ENCODE data around the gene OR8B12.
A peak's percentile ranks its signal among the peaks of the same experiment; 100 is the strongest.

Gene OR8B12, protein sequence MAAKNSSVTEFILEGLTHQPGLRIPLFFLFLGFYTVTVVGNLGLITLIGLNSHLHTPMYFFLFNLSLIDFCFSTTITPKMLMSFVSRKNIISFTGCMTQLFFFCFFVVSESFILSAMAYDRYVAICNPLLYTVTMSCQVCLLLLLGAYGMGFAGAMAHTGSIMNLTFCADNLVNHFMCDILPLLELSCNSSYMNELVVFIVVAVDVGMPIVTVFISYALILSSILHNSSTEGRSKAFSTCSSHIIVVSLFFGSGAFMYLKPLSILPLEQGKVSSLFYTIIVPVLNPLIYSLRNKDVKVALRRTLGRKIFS
- 0 reads per million in 4 experiments for total RNA-seq

DNA sequence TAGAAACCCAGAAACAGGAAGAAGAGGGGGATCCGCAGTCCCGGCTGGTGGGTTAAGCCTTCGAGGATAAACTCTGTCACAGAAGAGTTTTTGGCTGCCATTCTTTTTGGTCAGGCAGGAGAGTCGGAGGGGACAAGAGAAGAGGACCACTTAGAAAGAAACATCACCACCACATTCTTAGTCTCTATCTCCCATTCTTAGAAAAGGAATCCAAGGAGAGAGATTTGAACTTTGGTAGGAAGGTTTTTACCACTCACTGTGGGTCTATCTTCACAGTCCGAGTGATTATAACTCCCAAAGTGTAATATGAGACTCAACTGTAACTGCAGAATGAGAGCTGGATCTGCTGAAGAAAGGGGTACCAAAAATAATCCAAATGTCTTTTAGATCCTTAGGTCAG lies at the start of gene OR8B12:
Gene OR8B12, minus strand, starts transcription at position 101 of the 400 bp plus-strand sequence. Its CDS starts 0 bp downstream, at position 101.
- DNase-seq, result no peak

DNA sequence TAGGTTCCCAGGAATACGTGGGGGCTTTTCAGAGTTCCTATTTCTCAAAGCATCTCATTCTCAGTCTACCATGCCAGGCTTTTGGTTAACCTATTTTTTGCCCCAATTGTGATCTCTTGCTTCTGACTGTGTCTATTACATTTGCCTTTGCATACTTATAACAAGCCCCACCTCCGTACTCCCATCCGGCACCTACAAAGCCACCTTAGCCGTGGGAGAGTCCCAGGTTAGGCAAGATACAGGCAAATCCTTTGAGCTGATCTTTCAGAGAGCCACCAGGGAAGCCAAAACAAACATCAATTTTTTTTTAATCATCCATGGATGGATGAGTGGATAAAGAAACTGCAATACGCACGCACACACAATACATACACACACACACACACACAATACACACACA lies 49.2 kb upstream of the OR8B12 start:
- DNase-seq, result no peak

DNA sequence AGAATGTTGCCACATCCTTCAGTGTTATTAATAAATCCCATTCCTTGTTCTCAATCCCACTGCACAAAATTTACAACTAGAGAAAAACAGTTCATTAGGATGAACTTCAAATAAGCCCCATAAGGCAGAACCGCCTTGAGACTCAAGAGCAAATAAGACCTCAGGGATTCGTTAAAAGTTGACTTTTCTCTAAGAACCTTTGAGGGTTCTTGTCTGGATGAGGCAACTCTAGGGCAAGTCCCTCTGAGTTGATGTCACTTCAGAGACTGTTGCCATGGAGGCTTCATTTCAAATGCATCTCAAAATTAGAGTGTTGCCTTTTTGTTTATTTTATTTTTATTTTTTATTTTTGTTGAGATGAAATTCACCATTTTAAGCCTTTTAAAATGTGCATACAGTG lies 48.0 kb upstream of the OR8B12 start:
- no peak for DNase-seq

DNA sequence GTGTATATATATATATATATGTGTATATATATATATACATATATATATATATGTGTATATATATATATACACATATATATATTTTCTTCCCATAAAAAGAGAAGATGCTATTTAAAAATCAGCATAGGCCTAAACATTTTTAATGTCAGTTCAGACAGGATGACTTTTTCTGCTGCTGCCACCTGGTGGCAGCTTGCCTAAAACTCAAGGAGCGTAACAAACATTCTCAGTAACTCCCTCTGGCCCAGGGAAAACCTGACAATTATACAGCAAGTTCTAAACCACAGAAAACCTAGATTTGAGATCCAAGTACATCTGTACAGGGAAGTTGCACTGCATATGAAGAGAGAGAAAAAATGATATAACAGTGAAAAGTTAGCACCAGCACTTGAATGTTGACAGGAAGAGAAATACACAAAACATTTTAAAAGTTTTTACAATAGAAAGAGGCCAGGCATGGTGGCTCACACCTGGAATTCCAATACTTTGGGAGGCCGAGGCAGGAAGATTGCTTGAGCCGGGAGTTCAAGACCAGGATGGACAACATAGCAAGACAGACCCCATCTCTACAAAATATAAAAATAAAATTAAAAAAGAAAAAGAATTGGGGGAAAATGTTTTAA lies 42.9 kb upstream of the OR8B12 start:
- DNase-seq, result peak; percentile 2

DNA sequence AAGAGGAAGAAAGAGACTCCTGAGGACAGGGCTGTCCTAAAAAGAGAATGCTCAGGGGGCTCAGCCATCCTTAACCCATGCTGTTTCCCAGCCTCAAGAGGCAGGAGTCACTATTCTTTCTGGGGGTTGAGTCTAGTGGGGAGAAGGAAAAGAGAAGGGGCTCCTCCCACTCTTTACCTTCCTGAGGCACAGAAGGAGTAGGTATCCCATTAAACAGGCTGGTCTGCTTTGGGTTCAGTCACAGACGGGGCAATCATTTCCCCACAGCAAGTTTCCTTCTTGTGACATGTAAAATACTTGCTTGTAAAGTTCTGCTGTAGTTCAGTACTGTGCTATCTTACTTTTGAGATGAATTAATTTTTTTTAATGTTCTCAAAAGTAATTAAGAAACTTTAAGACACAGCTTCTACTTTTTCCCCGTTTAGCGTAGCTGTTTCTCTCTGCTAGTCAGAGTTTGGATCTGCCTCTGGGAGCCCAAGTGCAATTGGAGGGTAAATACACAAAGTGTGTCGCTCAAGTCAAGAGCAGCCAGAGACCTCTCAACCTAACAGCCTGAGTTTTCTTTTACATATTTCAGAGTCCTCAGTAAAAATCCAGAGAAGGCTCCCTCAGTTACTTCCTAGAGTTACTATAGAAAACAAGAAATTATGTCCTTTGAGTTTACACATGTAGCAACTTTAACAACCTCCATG lies 41.4 kb upstream of the OR8B12 start:
- no peak for DNase-seq

DNA sequence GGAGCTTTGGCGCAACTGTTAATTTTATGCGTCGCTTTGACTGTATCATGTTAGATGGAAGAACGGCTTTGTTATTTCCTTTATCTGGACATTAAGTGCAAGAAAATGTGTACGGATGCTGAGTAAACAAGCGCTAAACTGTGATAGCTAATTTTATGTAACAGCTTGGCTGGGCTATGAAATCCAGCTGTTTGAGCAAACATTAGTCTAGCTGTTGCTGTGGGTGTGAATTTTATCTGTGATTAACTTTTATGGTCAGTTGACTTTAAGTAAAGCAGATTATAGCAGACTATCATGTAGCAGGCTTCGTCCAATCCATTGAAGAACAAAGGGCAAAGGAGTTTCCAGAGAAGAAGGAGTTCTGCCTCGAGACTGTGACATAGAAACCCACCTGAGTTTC lies 40.3 kb upstream of the OR8B12 start:
- DNase-seq, result no peak

DNA sequence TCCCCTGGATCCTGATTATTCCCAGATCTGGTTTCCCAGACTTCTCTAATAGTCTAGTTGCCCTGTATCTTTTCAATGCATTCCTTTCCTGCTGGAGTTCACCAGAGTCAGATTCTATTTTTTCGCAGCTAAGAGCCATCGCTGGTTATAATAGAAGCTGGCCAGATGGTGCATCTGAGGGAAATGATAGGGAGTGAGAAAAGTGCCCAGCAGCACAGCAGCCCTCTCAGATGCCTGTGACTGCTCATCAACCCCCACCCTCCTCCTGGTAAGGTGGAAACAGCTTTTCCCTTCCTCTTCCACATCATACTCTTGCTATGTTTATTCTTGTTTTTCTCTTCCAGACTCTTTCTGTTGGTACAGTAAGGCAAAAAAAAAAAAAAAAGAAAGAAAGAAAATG lies 39.1 kb upstream of the OR8B12 start:
- no peak for DNase-seq

DNA sequence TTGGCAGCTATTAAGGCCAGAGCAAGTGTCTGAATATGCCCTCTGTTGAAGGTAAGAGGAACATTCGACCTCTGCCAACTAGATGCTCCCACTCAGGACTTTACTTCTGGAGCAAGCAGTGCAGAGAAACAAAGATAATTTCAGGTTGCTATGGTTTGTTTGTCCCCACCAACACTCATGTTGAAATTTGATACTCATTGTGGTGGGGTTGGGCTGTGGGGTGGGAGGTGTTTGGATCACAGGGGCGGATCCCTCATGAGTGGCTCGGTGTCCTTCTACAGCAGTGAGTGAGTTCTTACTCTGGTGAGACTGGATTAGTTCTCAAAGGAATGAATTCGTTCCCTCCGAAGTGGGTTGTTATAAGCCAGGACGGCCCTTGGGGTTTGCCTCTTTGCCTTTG lies 38.4 kb upstream of the OR8B12 start:
- DNase-seq, result no peak

DNA sequence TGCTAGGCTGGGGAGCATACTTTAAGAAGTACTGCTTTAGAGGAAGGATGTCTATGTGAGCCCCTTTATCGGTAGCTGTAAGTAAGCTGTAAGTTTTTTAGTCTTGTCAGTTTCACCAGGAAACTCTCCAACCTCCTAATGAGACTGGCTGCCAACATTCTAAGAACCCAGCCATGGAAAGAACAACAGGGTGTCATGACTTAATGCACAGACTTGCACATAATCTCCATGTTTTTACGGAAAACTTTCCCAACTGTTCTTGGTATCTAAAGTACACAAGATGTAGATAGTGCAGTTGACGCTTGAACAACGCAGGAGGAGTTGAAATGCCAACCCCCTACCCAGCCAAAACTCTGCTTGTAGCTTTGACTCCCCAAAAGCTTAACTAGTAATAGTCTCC lies 35.3 kb upstream of the OR8B12 start:
- DNase-seq, result no peak

DNA sequence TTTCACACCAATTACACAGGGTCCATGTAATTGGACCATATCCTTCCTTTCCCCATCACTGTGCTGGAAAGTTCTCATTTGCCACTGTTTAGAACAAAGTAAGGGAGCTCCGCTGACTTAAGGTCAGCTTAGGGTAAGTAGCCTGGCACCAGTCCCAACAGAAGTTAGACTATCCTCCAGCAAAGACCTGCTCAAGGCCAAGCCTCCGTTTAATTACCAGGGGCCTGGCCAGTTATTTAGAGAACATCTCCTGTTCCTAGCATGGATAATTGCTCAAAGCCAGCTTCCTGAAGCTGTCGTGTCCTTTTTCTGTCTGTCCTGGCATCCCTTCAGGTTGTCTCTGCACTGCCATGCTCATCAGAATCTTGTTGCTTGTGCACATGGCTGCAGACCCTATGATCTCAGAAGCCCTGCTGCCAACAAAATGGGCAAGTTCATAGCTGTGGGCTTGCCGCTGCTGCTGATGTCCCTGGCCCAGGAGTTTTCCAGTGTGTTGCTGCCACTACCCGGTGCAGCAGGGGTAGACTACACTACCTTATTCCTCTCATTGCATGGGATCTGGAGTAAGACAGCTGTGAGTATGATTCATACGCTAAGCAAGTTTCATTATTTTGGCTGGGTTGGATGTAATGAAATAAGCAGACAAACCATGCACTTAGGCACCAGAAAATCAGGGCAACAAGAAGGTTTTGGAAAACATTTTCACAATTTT lies 34.4 kb upstream of the OR8B12 start:
- DNase-seq, result no peak

DNA sequence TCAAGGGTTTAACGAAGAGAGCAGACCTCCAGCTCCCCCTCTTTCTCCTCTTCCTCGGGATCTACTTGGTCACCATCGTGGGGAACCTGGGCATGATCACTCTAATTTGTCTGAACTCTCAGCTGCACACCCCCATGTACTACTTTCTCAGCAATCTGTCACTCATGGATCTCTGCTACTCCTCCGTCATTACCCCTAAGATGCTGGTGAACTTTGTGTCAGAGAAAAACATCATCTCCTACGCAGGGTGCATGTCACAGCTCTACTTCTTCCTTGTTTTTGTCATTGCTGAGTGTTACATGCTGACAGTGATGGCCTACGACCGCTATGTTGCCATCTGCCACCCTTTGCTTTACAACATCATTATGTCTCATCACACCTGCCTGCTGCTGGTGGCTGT lies 26.7 kb upstream of the OR8B12 start:
- no peak for DNase-seq

DNA sequence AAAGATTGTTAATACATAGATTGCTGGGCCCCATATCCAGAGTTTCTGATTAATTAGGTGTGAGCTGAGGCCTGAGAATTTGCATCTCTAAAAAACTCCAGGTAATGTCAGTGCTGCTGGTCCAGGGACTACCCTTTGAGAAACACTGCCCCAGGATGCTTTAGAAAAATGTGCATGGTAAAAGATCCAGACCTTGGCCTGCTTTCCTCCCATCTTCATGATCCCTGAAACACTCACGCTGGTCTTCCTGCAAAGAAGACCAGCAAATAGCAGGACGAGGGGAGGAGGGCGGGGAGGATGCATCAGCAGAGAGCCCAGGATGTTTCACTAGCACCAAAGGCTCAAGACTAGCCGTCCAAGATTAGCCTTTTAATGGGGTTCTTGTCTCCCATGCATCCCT lies 26.2 kb upstream of the OR8B12 start, which contains the start of gene OR8A1:
Gene OR8A1, plus strand, starts transcription at position 301 of the 400 bp plus-strand sequence. CDS start 123 bp downstream, outside the sequence.
- no peak for DNase-seq

DNA sequence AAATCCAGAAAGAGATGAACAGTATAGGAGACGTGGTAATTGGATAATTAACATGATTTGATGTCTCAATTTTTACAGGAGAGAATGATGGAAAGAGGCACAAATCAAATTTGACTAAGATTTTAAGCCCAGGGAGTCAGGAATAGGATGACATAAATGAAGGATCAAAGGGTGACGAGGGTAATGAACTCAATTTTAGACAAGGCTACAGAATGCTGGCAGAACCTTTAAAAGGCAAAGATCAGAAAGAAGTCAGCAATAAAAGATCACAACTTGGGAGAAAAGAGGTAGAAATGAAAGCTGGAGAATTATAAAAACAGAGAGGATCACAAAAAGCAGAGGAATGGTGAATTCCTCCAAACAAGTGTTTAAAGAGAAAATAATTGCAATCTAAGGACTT lies 13.4 kb upstream of the OR8B12 start:
- DNase-seq, result no peak

DNA sequence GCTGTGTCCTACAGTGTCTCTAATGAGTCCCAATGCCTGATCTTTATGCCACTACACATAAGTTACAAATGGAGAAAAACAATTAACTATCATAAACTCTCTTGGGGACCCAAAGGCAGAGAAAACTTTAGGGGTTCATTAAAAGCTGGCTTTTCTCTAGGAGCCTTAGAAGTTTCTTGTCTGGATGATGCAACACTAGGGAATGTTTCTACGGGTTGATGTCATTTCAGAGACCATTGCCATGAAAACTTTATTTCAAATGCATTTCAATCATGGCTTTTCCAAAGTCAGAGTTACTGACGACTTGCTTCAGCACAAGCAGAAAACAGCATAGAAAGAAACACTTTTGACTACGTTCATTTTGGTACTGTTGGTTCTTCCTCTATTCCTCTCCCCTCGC lies 8.5 kb upstream of the OR8B12 start:
- no peak for DNase-seq

DNA sequence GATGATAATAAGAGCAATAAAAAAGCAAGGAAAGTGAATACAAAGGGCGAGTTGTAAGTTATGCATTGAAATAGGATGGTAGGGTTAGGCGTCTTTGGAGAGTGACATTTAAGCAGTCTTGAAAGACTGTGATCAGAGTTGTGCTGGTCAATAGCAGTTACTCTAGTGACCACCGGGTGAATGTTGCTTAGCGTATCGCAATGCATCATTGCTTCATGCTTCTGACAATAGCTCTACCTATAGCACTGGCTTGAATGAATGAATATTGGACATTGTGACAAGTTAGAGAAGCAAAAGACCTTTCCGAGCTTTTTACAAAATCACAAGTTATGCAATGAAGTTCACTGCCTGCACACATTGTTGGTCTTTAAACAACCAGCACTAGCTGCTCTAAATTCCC lies 7.7 kb upstream of the OR8B12 start:
- no peak for DNase-seq

DNA sequence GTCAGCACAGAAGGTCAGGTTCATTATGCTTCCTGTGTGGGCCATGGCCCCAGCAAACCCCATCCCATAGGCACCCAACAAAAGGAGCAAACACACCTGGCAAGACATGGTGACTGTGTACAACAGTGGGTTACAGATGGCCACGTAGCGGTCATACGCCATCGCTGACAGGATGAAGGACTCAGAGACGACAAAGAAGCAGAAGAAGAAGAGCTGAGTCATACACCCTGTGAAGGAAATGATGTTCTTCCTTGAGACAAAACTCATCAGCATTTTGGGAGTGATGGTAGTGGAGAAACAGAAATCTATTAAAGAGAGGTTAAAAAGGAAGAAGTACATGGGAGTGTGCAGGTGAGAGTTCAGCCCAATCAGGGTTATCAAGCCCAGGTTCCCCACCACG lies 309 bp downstream of the OR8B12 start:
- no peak for DNase-seq

DNA sequence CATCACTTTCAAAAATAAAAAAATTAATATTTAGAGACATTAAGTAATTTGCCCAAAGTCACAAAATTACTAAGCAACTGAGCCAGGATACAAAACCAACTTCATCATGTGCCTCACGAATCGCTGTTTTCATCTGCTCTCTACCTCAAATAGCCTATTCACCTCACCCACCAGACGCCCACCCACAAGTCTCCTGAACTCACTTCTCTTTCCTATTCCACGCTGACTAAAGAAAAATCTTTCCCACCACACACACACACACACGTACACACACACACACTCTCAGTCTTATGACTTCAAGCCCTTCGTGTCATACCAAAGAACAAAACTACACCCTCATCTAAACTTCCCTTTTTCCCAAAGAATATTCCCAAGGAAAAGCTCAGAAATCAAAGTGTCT lies 2.2 kb downstream of the OR8B12 start:
- DNase-seq, result no peak

DNA sequence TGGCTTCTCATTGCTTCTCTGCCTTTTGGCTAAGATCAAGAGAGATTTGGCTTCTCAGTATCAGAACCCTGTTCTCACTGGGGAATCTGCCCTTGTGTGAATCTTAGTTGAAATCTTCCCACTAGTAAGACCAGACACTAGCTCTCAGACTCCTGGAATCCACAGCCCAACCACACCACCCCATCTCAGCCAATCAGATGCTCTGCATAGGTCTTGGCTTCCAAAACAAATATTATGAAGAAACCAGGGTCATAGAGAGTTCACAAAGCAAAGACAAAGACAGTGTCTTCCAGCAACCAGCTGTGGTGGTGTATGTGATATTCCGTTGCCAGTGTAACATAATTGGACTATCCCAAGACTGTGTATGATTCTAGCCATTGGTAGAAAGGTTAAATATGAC lies 5.4 kb downstream of the OR8B12 start:
- DNase-seq, result no peak

DNA sequence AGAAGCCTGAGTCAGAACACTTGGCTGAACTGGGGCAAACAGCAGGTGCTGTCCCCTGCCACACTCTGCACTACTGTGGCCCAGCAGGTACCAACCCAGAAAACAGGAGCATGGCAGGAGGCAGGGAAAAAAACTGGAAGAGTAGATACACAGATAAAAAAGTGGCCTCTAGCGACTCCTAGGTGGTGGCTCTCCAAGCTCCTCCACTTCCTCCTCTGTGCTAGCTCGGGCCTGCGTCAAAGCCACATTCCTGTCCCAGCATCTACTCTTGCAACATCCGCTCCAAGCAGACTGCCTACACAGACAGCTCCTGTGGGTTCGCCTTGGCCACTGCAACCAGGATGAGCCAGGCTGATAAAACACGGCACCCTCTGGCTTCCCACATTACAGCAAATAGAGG lies 6.9 kb downstream of the OR8B12 start:
- DNase-seq, result no peak

DNA sequence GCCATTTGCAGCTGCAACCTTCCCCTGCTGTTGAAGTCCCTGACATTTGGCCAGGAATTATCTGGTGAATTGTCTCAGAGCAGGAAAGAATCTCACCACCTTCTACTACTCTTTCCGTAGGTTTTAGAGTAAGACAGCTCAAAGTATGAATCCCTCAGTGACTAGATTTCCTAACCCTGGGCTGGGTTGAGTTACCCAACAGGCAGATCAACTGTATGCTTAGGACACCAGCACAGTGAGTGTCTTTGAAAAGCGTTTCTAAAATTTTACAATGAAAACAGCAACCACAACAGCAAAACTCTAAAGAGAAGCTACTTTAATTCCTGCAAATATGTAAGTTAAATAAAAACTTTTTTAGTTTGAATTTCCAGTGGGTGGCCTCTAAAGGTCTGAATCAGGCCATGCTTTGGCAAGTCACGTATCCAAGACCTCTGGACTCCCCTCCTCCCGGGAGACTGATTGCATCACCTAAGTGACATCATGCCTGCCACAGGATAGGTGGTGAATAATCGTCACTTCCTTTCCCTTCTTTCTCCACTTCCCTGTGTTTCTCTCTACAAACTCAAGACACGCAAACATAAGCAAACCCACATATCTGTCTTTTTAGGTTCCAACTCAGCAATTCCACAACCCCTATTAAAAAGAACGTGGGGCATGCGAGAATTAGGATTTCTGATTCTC lies 7.8 kb downstream of the OR8B12 start:
- DNase-seq, result no peak

DNA sequence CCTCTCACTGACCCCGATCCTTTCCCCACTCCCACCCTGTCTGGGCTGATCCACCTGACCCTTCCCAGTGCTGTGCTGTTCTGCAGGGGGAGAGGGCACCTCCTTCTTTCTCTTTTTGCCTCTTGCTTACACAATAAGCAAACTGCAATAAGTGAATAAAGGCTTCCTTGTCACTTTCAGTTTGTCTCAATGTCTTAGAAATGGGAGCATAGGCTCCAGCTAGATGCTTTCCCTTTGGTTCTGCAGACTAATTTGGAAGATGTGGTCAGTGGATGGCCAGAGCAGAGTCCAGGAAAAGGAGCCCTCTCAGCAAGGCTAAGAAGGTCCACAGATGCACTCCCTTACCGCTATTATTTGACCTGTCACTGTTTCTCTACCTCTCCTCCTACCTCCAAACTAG lies 9.4 kb downstream of the OR8B12 start:
- no peak for DNase-seq

DNA sequence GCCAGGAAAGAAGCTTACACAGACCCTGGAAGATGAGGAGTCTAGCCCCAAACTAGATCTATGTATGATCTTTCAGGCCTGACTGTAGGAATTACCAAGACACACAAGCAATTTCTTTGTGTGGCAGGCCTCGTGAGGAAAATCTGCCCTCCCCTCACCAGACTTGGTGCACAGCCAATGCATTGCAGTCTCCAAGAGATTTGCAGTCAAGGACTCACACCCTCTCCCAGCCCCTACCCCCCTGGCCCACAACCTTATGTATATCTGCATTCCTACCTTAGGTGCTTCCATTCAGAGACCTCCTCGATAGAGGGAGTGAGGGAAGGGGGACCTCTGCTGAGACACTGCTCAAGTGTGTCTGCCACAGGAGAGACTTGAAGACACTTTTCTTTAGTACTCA lies 9.8 kb downstream of the OR8B12 start:
- no peak for DNase-seq

DNA sequence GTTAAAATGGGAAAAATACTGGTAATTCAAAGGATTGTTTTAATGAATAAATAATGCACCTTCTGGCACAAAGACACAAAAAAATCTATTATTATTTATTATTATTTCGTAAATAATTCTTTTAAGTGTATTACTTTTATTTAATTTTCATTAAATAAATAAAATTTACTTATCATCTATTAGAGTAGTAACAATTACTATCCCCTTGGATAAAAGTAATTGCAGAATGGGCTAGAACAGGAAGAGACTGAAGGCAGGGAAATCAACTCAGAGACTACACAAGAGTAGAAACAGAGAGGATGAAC lies 23.0 kb downstream of the OR8B12 start:
- no peak for DNase-seq

All from effector CD8-positive, alpha-beta T cell (primary cell).